SU-DHL-6 (cell line): ENCODE data around the gene MCHR1.

Experiments used
- H2AFZ ChIP-seq: fragments of 200-600 bp; sonication (generic); 2 replicates; pipeline ENCODE4 v1.6.1; 2014; ENCODE audit warnings: low read depth, mild to moderate bottlenecking, moderate library complexity, mixed read lengths, antibody characterized with exemption, low read length; ENCODE audit not compliant: severe bottlenecking
- H3F3A ChIP-seq: fragments of 200-600 bp; shearing (Covaris generic); 2 replicates; pipeline ENCODE4 v1.6.0; 2016; ENCODE audit warnings: antibody characterized with exemption, mild to moderate bottlenecking; ENCODE audit not compliant: insufficient read depth
- H3K27ac ChIP-seq: fragments of 200-600 bp; sonication (generic); 2 replicates; pipeline ENCODE4 v1.5.1; 2016; ENCODE audit warnings: low read depth, mild to moderate bottlenecking, low read length, moderate library complexity, mixed read lengths
- H3K27me3 ChIP-seq: fragments of 200-600 bp; sonication (generic), shearing (Covaris generic); 2 replicates; pipeline ENCODE4 v1.6.0; 2014; ENCODE audit warnings: mild to moderate bottlenecking, low read length
- H3K36me3 ChIP-seq: fragments of 200-600 bp; sonication (generic); 2 replicates; pipeline ENCODE4 v1.6.1; 2014; ENCODE audit warnings: mild to moderate bottlenecking, low read length, mixed read lengths
- H3K4me2 ChIP-seq: fragments of 300-600, 200-600 bp; shearing (Covaris generic), sonication (generic); 2 replicates; pipeline ENCODE4 v1.6.0; 2014; ENCODE audit warnings: low read length, low read depth, mild to moderate bottlenecking; ENCODE audit not compliant: poor library complexity, severe bottlenecking
- H3K4me3 ChIP-seq: fragments of 200-600 bp; sonication (generic); 2 replicates; pipeline ENCODE4 v1.5.1; 2014; ENCODE audit warnings: antibody characterized with exemption, low read length, mild to moderate bottlenecking, mixed read lengths; ENCODE audit not compliant: insufficient read depth, poor library complexity, severe bottlenecking
- H3K79me2 ChIP-seq: fragments of 200-600 bp; sonication (generic); 2 replicates; pipeline ENCODE4 v1.6.1; 2014; ENCODE audit warnings: mild to moderate bottlenecking, low read length, moderate library complexity; ENCODE audit not compliant: insufficient read depth
- H3K9ac ChIP-seq: fragments of 200-600 bp; sonication (generic); 2 replicates; pipeline ENCODE4 v1.7.0; 2014; ENCODE audit warnings: mild to moderate bottlenecking, low read length
- H3K9me2 ChIP-seq: fragments of 200-600 bp; sonication (generic); replicated peaks from 2 replicates; pipeline ENCODE4 v1.6.1; 2014; ENCODE audit warnings: low read length; ENCODE audit not compliant: insufficient read depth
- H3K9me3 ChIP-seq: fragments of 200-600 bp; sonication (generic); 2 replicates; pipeline ENCODE4 v1.6.1; 2014; ENCODE audit warnings: low read length, mixed read lengths; ENCODE audit not compliant: insufficient read depth
- H4K20me1 ChIP-seq: fragments of 200-600 bp; sonication (generic); 2 replicates; pipeline ENCODE4 v1.6.1; 2014; ENCODE audit warnings: low read depth, mild to moderate bottlenecking, antibody characterized with exemption, low read length, moderate library complexity, mixed read lengths
- CTCF ChIP-seq: fragments of 200-600 bp; sonication (generic); IDR thresholded peaks from one replicate; pipeline ENCODE4 v1.5.1; 2017; ENCODE audit warnings: antibody characterized with exemption, mild to moderate bottlenecking, low read length, moderate library complexity; ENCODE audit not compliant: insufficient read depth, poor library complexity, severe bottlenecking
- EZH2phosphoT487 ChIP-seq: fragments of 200-600 bp; sonication (generic), shearing (Covaris generic); conservative IDR thresholded peaks from 2 replicates; pipeline ENCODE4 v1.6.1; 2018; ENCODE audit warnings: mild to moderate bottlenecking, antibody characterized with exemption, low read length, moderate library complexity, mixed read lengths

MCHR1 gene

GRCh38 chr22:40641269-40641668, 38.0 kb upstream of the MCHR1 start:
- TF ChIP-seq CTCF: no peak
- TF ChIP-seq EZH2phosphoT487: no peak
- H3K36me3 ChIP-seq: no peaks in the 10 kb centered on the region
- H3K4me2 ChIP-seq: no peak overlapping the region
- H3K4me3 ChIP-seq: no peak overlapping the region
- no peak overlapping the region for H2AFZ ChIP-seq
- H4K20me1 ChIP-seq: no peaks in the 10 kb centered on the region
- H3K9me2 ChIP-seq: no peaks in the 10 kb centered on the region
- no peak overlapping the region for H3K27ac ChIP-seq
- peaks cover 2% of the 10 kb centered on the region; the same call in 1 of the 2 replicates for H3K79me2 ChIP-seq
- no peak overlapping the region for H3K9ac ChIP-seq
- H3F3A ChIP-seq: no peaks in the 10 kb centered on the region
- no peaks in the 10 kb centered on the region for H3K27me3 ChIP-seq
- no peaks in the 10 kb centered on the region for H3K9me3 ChIP-seq

GRCh38 chr22:40642316-40642715, 37.0 kb upstream of the MCHR1 start:
- Histone ChIP-seq H3K27ac (no peak overlapping the region), H3K4me3 (no peak overlapping the region), H4K20me1 (no peaks in the 10 kb centered on the region), H2AFZ (no peak overlapping the region), H3K36me3 (no peaks in the 10 kb centered on the region), H3K4me2 (no peak overlapping the region), H3F3A (no peaks in the 10 kb centered on the region), H3K9ac (no peak overlapping the region), H3K9me2 (no peaks in the 10 kb centered on the region), H3K9me3 (no peaks in the 10 kb centered on the region), H3K27me3 (no peaks in the 10 kb centered on the region), H3K79me2 (no peaks in the 10 kb centered on the region)
- TF ChIP-seq CTCF: no peak
- no peak for TF ChIP-seq EZH2phosphoT487

GRCh38 chr22:40645579-40646197, 33.6 kb upstream of the MCHR1 start:
- Histone ChIP-seq H3K4me2 (peak overlapping the region; percentile 54), H3K9me3 (no peaks in the 10 kb centered on the region), H3K36me3 (no peaks in the 10 kb centered on the region), H3K9me2 (no peaks in the 10 kb centered on the region), H3K27ac (no peak overlapping the region), H3K4me3 (no peak overlapping the region), H4K20me1 (no peaks in the 10 kb centered on the region), H3K9ac (no peak overlapping the region), H2AFZ (peak overlapping the region; percentile 79), H3K27me3 (no peaks in the 10 kb centered on the region), H3F3A (no peaks in the 10 kb centered on the region), H3K79me2 (no peaks in the 10 kb centered on the region)
- TF ChIP-seq CTCF (no peak), EZH2phosphoT487 (no peak)
